ENCODE measurements around the gene NDRG4. TPM values are rescaled to one million over a fixed set of nuclear protein-coding genes. Genes with fewer than 3 reads are reported as not detected.

The NDRG4 gene
- total RNA-seq, 2 experiments from 2014 or later, result 6.8 to 7.3 TPM

DNA sequence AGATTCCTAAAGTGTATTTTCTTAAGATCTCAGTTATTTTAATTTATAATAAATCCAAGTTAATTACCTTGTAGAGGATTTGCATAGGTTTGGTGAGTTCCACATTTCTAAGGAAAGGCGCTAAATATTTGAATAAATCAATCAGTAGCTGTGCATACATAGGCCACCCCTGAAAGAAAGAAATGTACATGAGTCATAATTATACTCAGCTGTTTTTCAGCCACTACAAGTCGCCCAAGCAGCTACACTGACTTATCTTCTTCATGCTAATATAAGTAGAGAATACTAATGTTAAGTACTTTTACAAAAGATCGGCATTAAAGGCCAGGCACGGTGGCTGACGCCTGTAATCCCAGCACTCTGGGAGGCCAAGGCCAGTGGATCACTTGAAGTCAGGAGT is 30.2 kb downstream of the NDRG4 start:
- Mint-ChIP-seq H3K27ac (no peak overlapping the region), H3K36me3 (peaks cover 41% of the 10 kb centered on the region), H3K27me3 (no peaks in the 10 kb centered on the region), H3K4me1 (peaks cover 2% of the 10 kb centered on the region), H3K9me3 (no peaks in the 10 kb centered on the region), H3K4me3 (no peak overlapping the region)
- DNase-seq, result no peak

DNA sequence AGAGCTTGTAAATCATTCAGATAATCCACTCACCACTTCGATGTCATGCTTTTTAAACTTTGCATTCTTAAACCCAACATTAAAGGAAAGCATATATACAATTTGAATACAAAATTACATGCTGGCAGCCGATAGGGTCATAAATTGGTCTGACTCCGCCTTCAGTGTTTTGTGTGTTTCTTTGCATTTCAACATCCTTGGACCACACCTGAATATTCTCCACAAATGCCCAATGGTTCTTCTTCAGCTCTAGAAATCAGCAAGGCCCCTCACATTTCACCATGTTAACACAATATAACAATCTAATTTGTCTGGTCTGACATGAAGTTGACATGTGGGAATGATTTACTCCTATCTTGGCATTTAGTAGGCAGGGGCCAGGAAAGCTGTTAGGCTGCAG is 32.5 kb downstream of the NDRG4 start:
- H3K4me3 Mint-ChIP-seq, result no peak overlapping the region
- H3K27ac Mint-ChIP-seq, result no peak overlapping the region
- H3K27me3 Mint-ChIP-seq, result no peaks in the 10 kb centered on the region
- peaks cover 2% of the 10 kb centered on the region for H3K4me1 Mint-ChIP-seq
- DNase-seq, result no peak
- peaks cover 40% of the 10 kb centered on the region for H3K36me3 Mint-ChIP-seq
- no peaks in the 10 kb centered on the region for H3K9me3 Mint-ChIP-seq

- H3K36me3 Mint-ChIP-seq, result peaks cover 42% of the 10 kb centered on the region
- no peak for DNase-seq
- H3K27ac Mint-ChIP-seq, result no peak overlapping the region
- H3K4me1 Mint-ChIP-seq, result peaks cover 2% of the 10 kb centered on the region
- H3K9me3 Mint-ChIP-seq, result no peaks in the 10 kb centered on the region
- no peaks in the 10 kb centered on the region for H3K27me3 Mint-ChIP-seq
- no peak overlapping the region for H3K4me3 Mint-ChIP-seq
Observed at GRCh38 chr16:58533751-58534470, 34.0 kb downstream of the NDRG4 start.

GRCh38 chr16:58535100-58535499 is 35.2 kb downstream of the NDRG4 start:
- H3K9me3 Mint-ChIP-seq, result no peaks in the 10 kb centered on the region
- no peak overlapping the region for H3K4me3 Mint-ChIP-seq
- H3K27me3 Mint-ChIP-seq, result no peaks in the 10 kb centered on the region
- peaks cover 2% of the 10 kb centered on the region for H3K4me1 Mint-ChIP-seq
- no peak for DNase-seq
- H3K27ac Mint-ChIP-seq, result peak overlapping the region; percentile 60
- peaks cover 45% of the 10 kb centered on the region for H3K36me3 Mint-ChIP-seq

DNA sequence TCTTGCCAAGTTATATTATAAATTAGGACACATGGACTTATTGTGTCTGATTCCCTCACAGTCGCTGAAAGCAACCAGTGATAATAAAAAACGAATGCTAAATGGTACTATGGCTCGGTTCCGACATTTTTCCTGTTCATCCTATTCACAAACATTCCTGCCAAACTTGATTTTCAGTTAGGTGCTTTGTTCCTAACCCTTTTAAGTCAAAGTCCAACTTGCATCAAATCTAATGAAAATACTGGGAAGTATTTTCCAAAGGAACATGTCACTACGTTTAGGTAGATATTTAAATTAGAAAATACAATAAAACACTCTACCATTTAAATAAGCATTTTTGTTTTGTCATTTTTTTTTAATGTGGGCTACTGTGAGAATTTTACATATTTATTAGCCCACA is 36.3 kb downstream of the NDRG4 start:
- H3K27me3 Mint-ChIP-seq, result no peaks in the 10 kb centered on the region
- no peaks in the 10 kb centered on the region for H3K9me3 Mint-ChIP-seq
- peaks cover 45% of the 10 kb centered on the region for H3K36me3 Mint-ChIP-seq
- DNase-seq, result no peak
- peaks cover 2% of the 10 kb centered on the region for H3K4me1 Mint-ChIP-seq
- no peak overlapping the region for H3K4me3 Mint-ChIP-seq
- H3K27ac Mint-ChIP-seq, result no peak overlapping the region

- DNase-seq, result no peak
- no peaks in the 10 kb centered on the region for H3K9me3 Mint-ChIP-seq
- H3K27me3 Mint-ChIP-seq, result no peaks in the 10 kb centered on the region
Observed at GRCh38 chr16:58537124-58537906, 37.4 kb downstream of the NDRG4 start.

DNA sequence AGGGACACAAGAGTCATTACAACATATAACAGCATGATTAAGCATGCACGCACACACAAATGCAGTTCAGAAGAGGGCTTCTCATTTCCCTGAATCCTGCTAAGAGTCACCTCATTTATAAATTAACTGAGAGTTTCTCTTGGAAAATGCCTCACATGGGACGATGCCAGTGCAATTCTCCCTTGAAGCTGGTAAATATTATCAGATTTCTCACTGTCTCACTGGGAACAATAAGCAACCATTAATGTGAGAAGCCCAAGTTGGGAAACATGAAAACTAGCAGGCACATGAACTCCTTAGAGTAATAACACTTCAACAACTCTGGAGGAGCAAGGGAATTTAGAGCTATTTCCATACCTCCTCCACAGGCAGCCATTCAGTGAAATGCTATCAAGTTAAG is 41.8 kb downstream of the NDRG4 start:
- Mint-ChIP-seq H3K9me3 (no peaks in the 10 kb centered on the region), H3K27me3 (no peaks in the 10 kb centered on the region), H3K36me3 (peaks cover 41% of the 10 kb centered on the region), H3K27ac (no peak overlapping the region), H3K4me1 (peaks cover 3% of the 10 kb centered on the region), H3K4me3 (no peak overlapping the region)
- DNase-seq, result no peak

More at GRCh38 chr16:58537124-58537906, 37.4 kb downstream of the NDRG4 start:
- H3K27ac Mint-ChIP-seq, result no peak overlapping the region
- H3K4me1 Mint-ChIP-seq, result peaks cover 2% of the 10 kb centered on the region
- peaks cover 45% of the 10 kb centered on the region for H3K36me3 Mint-ChIP-seq
- no peak overlapping the region for H3K4me3 Mint-ChIP-seq

DNA sequence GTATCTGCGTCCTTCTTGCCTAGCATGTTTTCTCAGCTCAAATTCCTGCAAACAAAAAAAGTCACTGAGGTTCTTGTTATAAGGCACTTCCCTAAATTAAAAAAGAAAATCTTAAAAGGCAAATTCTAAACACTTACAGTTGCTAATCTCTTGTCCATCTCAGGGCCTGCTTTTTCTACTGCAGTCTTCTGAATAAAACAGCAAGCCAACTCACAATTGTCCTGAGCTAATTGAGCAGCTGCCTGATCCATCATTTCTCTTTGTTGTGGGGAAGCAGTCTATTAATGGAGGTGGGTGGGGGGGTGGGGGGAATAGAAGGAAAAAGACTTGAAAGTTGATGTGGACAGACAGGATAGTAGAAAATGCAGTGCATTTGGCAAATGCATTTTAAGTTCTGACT is 42.3 kb downstream of the NDRG4 start:
- Mint-ChIP-seq H3K27ac (peak overlapping the region; percentile 31), H3K9me3 (no peaks in the 10 kb centered on the region), H3K27me3 (no peaks in the 10 kb centered on the region), H3K4me3 (no peak overlapping the region), H3K4me1 (peaks cover 3% of the 10 kb centered on the region), H3K36me3 (peaks cover 42% of the 10 kb centered on the region)
- no peak for DNase-seq

- H3K4me1 Mint-ChIP-seq, result peaks cover 3% of the 10 kb centered on the region
- no peak overlapping the region for H3K4me3 Mint-ChIP-seq
- H3K9me3 Mint-ChIP-seq, result no peaks in the 10 kb centered on the region
- no peak for DNase-seq
- no peak overlapping the region for H3K27ac Mint-ChIP-seq
- H3K36me3 Mint-ChIP-seq, result peaks cover 39% of the 10 kb centered on the region
- no peaks in the 10 kb centered on the region for H3K27me3 Mint-ChIP-seq
Observed at GRCh38 chr16:58543685-58544084, 43.7 kb downstream of the NDRG4 start.

- Mint-ChIP-seq H3K27me3 (no peaks in the 10 kb centered on the region), H3K9me3 (no peaks in the 10 kb centered on the region), H3K36me3 (peaks cover 23% of the 10 kb centered on the region), H3K27ac (no peak overlapping the region), H3K4me1 (peaks cover 3% of the 10 kb centered on the region), H3K4me3 (no peak overlapping the region)
- DNase-seq, result no peak
Observed at GRCh38 chr16:58548378-58548777, 48.4 kb downstream of the NDRG4 start.

- DNase-seq, result no peak
- H3K27me3 Mint-ChIP-seq, result no peaks in the 10 kb centered on the region
- peaks cover 3% of the 10 kb centered on the region for H3K4me1 Mint-ChIP-seq
- no peaks in the 10 kb centered on the region for H3K9me3 Mint-ChIP-seq
- no peak overlapping the region for H3K27ac Mint-ChIP-seq
- peaks cover 23% of the 10 kb centered on the region for H3K36me3 Mint-ChIP-seq
- no peak overlapping the region for H3K4me3 Mint-ChIP-seq
Observed at GRCh38 chr16:58551496-58551895, 51.6 kb downstream of the NDRG4 start.

GRCh38 chr16:58556678-58557077 is 56.7 kb downstream of the NDRG4 start:
- no peak for DNase-seq
- peaks cover 19% of the 10 kb centered on the region for H3K36me3 Mint-ChIP-seq
- H3K27ac Mint-ChIP-seq, result no peak overlapping the region
- no peaks in the 10 kb centered on the region for H3K27me3 Mint-ChIP-seq
- H3K9me3 Mint-ChIP-seq, result no peaks in the 10 kb centered on the region
- peaks cover 3% of the 10 kb centered on the region for H3K4me1 Mint-ChIP-seq
- no peak overlapping the region for H3K4me3 Mint-ChIP-seq

Other genes with a start within 250 kb of the NDRG4 start
- not detected for gene PRSS54, start 205.1 kb upstream of the NDRG4 start, total RNA-seq
- 10 to 100 TPM; 28.5 to 29.3 TPM for gene GINS3, start 107.7 kb upstream of the NDRG4 start, total RNA-seq
- gene SETD6, start 15.4 kb downstream of the NDRG4 start, total RNA-seq, result 10 to 100 TPM; 18.7 to 20.2 TPM
- 100 to 1,000 TPM; 295 to 317 TPM for gene CNOT1, start 129.7 kb downstream of the NDRG4 start, total RNA-seq
- 10 to 100 TPM in 1 of 2 experiments, 1 to 10 TPM in 1; 9.6 to 11.8 TPM for gene SLC38A7, start 184.6 kb downstream of the NDRG4 start, total RNA-seq
- gene GOT2, start 234.2 kb downstream of the NDRG4 start, total RNA-seq, result 100 to 1,000 TPM; 162 to 165 TPM